ENCODE results near the gene ERBIN.

DNA sequence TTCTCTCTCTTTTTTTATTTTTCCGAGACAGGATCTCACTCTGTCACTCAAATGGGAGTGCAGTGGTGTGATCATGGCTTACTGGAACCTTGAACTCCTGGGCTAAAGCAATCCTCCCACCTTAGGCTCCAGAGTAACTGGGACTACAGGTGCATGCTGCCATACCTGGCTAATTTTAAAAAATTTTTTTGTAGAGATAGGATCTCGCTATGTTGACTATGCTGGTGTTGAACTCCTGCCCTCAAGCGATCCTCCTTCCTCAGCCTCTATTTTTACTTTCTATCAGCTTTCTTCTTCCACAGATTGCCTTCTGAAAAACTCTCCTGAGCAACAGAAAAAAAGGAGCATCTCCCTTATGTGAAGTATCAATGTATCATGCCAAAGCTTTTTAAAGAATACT is 14.1 kb upstream of the ERBIN start:
- no peak for TF ChIP-seq EZH2phosphoT487 (IDR thresholded peaks at IDR 0.05; ENCODE audit: borderline replicate concordance, low read depth)
- TF ChIP-seq GABPA (IDR thresholded peaks at IDR 0.05; ENCODE audit: low read depth): no peak
- TF ChIP-seq, protein P1, sequence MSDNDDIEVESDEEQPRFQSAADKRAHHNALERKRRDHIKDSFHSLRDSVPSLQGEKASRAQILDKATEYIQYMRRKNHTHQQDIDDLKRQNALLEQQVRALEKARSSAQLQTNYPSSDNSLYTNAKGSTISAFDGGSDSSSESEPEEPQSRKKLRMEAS (IDR thresholded peaks at IDR 0.05; ENCODE audit: low read depth): no peak
- no peak for TF ChIP-seq RAD21 (IDR thresholded peaks at IDR 0.05; ENCODE audit: low read length)

Measured in SK-N-SH (cell line).